Measurements from ENCODE around the gene PCGF1. TPM values are rescaled to one million over a fixed set of nuclear protein-coding genes. Genes with fewer than 3 reads are reported as not detected.

PCGF1 gene
- polyA plus RNA-seq, 1 experiment, result 30.6 TPM

DNA sequence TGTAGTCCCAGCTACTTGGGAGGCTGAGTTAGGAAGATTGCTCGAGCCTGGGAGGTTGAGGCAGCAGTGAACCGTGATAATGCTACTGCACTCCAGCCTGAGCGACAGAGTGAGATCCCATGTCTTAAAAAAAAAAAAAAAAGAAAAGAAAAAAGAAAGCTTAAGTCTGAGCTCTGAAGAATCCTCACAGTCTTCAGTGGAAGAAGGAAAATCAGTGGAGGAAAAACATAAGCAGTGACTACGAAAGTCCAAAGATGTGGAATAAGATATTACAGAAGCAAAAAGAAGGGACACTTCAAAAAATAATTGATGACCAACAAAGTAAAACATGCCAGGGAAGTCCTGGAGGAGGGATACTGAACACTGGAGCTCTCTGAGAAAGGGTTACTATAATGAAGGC is 2.8 kb upstream of the PCGF1 start:
- H3K36me3 ChIP-seq (ENCODE audit: control insufficient read depth, insufficient read depth, low read length), result peaks cover 7% of the 10 kb centered on the region
- ChIA-PET POLR2A (no interaction called here), CTCF (no interaction called here)
- no peak for DNase-seq (ENCODE audit: low read depth)
- TF ChIP-seq, protein P1, sequence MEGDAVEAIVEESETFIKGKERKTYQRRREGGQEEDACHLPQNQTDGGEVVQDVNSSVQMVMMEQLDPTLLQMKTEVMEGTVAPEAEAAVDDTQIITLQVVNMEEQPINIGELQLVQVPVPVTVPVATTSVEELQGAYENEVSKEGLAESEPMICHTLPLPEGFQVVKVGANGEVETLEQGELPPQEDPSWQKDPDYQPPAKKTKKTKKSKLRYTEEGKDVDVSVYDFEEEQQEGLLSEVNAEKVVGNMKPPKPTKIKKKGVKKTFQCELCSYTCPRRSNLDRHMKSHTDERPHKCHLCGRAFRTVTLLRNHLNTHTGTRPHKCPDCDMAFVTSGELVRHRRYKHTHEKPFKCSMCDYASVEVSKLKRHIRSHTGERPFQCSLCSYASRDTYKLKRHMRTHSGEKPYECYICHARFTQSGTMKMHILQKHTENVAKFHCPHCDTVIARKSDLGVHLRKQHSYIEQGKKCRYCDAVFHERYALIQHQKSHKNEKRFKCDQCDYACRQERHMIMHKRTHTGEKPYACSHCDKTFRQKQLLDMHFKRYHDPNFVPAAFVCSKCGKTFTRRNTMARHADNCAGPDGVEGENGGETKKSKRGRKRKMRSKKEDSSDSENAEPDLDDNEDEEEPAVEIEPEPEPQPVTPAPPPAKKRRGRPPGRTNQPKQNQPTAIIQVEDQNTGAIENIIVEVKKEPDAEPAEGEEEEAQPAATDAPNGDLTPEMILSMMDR (IDR thresholded peaks at IDR 0.05; ENCODE audit: insufficient read depth, low read depth, low read length), result no peak
- H3K4me3 ChIP-seq (ENCODE audit: low read depth, low read length), result no peak overlapping the region
- H3K27me3 ChIP-seq (ENCODE audit: control insufficient read depth, insufficient read depth, low read length), result peaks cover 23% of the 10 kb centered on the region

DNA sequence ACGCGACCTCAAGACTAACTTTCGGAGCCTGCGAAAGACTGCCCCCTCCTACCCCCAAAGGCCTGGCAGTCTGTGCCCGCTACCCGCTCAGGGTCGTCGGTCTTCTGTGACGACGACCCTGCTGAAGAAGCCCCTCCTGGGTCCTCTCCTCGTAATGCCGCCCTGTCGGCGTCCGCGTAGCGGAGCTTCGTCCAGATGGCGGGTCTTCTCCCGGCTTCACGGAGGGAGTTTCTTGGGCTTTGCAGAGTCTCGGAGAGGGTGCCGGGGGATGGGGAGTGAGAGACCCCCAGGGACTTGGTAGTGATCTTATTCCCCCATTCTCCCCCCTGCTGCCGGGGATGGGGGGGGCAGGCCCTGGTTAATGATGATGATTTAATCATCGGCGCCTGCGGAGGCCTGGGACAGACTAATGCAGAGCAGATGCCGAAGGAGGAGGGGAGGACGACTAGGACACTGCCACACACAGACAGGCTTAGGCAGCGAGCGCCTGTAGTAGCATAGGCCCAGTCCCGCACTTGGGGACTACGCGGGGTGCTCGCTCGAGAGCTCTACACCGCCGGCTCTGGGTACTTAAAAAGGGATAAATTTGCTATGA is 528 bp upstream of the PCGF1 start:
- no peak for DNase-seq (ENCODE audit: low read depth)
- H3K27me3 ChIP-seq (ENCODE audit: control insufficient read depth, insufficient read depth, low read length), result peaks cover 6% of the 10 kb centered on the region
- peaks cover 11% of the 10 kb centered on the region for H3K36me3 ChIP-seq (ENCODE audit: control insufficient read depth, insufficient read depth, low read length)
- TF ChIP-seq, protein P1 (IDR thresholded peaks at IDR 0.05; ENCODE audit: insufficient read depth, low read depth, low read length), result no peak
- ChIA-PET CTCF (interaction anchor here (1.0 to 3.1 kb wide), 5 partner anchors 10 to 81 kb away, joined by 3 to 8 read pairs (median 5); no protein-coding TSS in a partner anchor), POLR2A (no interaction called here)
- H3K4me3 ChIP-seq (ENCODE audit: low read depth, low read length), result peak overlapping the region; percentile 95

DNA sequence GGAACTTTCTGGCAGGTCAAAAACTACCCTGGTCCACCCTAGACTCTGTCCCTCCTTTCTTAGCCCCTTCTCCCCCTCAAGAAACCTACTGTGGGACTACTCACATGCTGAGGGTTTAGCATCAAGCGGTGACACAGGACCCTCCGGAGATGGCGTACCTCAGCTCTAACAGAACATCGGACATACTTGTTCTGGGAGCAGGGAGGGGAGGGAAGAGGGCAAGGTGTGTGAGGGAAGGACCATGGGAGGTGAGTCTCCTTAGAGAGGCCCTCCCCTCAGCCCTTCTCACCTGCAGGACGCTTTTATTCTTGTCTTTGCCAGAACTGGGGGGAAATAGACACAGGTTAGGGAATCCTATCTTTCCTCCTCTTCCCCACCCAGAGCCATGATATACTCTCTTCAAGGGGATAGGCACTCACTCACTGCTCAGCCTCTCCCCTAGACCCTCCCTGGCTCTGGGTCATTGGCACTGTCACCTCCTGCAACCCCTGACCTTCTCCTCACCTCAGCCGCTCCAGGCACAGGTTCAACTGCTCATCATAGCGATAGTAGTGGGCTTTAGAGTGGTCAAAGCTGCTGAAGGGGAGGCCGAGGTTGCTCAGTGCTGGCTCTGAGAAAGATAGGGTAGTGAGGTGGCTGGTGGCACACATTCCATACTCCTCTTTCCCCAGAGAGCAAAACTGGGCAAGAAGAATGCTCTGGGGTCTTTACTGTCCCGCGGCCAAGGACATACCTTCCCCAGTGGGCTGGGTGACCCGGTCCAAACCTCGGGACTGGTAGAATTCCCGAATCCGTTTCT is 1.8 kb downstream of the PCGF1 start:
- ChIA-PET POLR2A (no interaction called here), CTCF (interaction anchor here (1.0 to 3.1 kb wide), 4 partner anchors 15 to 84 kb away, joined by 4 to 12 read pairs (median 8); partner anchors contain the start of genes CCDC142 and TTC31)
- Histone ChIP-seq H3K36me3 (ENCODE audit: control insufficient read depth, insufficient read depth, low read length) (peaks cover 11% of the 10 kb centered on the region), H3K4me3 (ENCODE audit: low read depth, low read length) (0 out of 2 replicates have a peak overlapping the region, but pooled peaks have one; percentile 1), H3K27me3 (ENCODE audit: control insufficient read depth, insufficient read depth, low read length) (0 out of 2 replicates have a peak, but pooled peaks cover under 1% of the 10 kb centered on the region)
- no peak for DNase-seq (ENCODE audit: low read depth)
- TF ChIP-seq, protein P1 (IDR thresholded peaks at IDR 0.05; ENCODE audit: insufficient read depth, low read depth, low read length), result no peak

DNA sequence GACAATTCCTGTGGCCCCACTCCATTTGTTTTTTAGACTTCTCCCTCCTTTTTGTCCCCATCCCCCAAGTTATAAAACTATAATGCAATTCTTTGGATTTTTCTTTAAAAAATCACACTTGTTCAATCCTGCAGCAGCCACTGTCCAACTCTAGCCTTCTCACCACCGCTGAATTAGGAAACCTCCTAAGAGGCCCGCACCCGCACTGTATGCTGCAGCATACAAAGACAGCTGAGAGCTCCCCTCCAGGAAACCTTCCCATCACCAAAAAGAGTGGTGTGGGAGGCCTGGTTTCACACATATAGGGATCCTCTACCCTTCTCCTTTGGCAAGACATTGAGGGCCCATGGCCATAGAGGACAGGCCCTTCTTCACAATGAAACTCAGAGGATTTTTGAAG is 2.9 kb downstream of the PCGF1 start:
- POLR2A ChIA-PET, result no interaction called here
- CTCF ChIA-PET, result interaction anchor here (1.8 to 2.5 kb wide), 2 partner anchors 22 to 170 kb away, joined by 5 to 12 read pairs; partner anchors contain the start of genes CCDC142 and TTC31
- TF ChIP-seq, protein P1 (IDR thresholded peaks at IDR 0.05; ENCODE audit: insufficient read depth, low read depth, low read length), result no peak
- H3K27me3 ChIP-seq (ENCODE audit: control insufficient read depth, insufficient read depth, low read length), result peaks cover 7% of the 10 kb centered on the region
- DNase-seq (ENCODE audit: low read depth), result no peak
- no peak overlapping the region for H3K4me3 ChIP-seq (ENCODE audit: low read depth, low read length)
- peaks cover 11% of the 10 kb centered on the region for H3K36me3 ChIP-seq (ENCODE audit: control insufficient read depth, insufficient read depth, low read length)

Measured in BJ (cell line).